Measurements from ENCODE around the gene PPP2R3A.

- TF ChIP-seq GATA2 (IDR thresholded peaks at IDR 0.05; ENCODE audit: low read depth, low read length) (no peak), GATA3 (IDR thresholded peaks at IDR 0.05; ENCODE audit: low read depth, low read length) (no peak)
Measured at GRCh38 chr3:136152963-136153362, 187.4 kb downstream of the PPP2R3A start.
